NCI-H460 (cell line): ENCODE measurements around the gene HDHD2. TPM values are rescaled to one million over a fixed set of nuclear protein-coding genes. Genes with fewer than 3 reads are reported as not detected.
"Not testable (repeated sequence)": the region's sequence is repeated elsewhere in the genome, so short reads cannot be mapped to it uniquely, and the experiment has no call there.

Source experiments
- DNase-seq: peaks from one replicate; pipeline ENCODE4 v3.0.0-alpha.2; 2016; ENCODE audit warnings: low read depth; ENCODE audit errors: extremely low read depth
- polyA plus RNA-seq: library from polyadenylated mRNA; depleted of rRNA; stranded (reverse); fragments of >200 nt; gene quantifications from 2 replicates; pipeline ENCODE4 v1.2.3, GENCODE V29; 2014; cell fraction: nucleus; rRNA removed
- total RNA-seq: library from RNA; depleted of rRNA; stranded (reverse); fragments of >200 nt; shearing (Covaris generic); gene quantifications from 2 replicates; pipeline ENCODE4 v1.2.3, GENCODE V29; 2014; rRNA removed

HDHD2 gene
- 12.4 and 17.0 TPM in 2 replicates for total RNA-seq
- polyA plus RNA-seq = 16.1 and 25.2 TPM in 2 replicates

DNA sequence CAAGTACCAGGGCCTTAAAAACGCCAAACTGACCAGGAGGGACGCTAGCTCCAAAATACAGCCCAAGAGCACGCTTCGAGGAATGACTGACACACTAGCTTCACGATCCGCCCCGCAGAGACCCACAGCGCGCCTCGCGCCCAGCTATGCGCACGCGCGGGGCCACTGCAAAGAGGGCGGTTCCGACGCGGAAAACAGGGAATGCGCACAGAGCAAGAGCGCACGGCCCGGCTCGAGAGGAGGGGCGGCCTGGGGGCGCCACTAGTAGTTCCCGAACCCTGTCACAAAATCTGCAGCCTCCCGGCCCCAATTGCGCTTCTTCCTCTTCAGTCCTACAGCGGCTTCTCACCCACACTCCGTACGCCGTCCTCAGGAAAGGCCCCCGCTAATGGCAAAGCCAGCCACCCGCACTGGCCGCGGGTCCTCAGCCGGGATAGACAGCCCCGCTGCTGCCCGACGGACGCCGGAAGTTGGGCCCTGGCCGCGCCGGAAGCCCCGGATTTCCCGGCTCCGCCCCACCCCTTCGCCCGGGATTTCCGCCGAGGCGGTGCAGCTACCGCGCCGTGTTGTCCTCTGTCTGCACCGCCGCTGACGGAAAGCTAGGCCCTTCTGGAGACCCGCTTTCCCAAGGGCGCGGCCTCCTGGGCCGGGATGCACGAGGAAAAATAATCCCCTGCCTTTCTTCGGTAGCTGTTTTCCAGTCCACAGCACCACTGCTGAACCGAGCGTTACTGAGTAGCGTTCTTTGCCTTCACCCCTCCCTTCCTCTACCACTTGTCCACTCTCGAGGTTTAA, at the start of gene HDHD2:
Gene HDHD2 (minus strand): TSS at position 472 of the 795 bp plus-strand sequence. CDS start 14,061 bp downstream, outside the sequence.
- DNase-seq = peak; percentile 45

- not testable (repeated sequence) for DNase-seq
Observed at GRCh38 chr18:47195961-47196360, 45.7 kb upstream of the HDHD2 start.

DNA sequence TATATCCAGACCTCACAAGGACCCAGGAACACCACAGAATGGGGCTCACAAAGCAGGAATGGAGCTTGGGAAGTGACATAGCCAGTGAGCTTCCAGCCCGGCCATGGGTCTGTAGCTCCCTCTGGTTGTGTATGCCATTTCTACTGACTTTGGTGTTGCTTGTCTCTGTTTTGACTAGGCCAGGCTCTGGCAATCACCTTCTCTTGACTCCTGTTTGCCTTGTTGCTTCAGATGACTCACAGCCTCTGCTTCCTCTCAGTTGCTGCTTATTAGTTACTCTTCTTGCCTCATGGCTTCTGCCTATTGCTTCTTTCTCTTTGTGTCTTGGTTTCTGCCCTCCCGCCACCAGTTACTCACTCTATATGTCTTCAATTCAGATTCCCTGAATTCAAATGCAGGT, 41.7 kb upstream of the HDHD2 start:
- no peak for DNase-seq

- no peak for DNase-seq
Observed at GRCh38 chr18:47187721-47188120, 37.4 kb upstream of the HDHD2 start.

- DNase-seq = peak; percentile 52
Observed at GRCh38 chr18:47184419-47185050, 34.2 kb upstream of the HDHD2 start.

GRCh38 chr18:47182156-47182555, 31.9 kb upstream of the HDHD2 start:
- not testable (repeated sequence) for DNase-seq

DNA sequence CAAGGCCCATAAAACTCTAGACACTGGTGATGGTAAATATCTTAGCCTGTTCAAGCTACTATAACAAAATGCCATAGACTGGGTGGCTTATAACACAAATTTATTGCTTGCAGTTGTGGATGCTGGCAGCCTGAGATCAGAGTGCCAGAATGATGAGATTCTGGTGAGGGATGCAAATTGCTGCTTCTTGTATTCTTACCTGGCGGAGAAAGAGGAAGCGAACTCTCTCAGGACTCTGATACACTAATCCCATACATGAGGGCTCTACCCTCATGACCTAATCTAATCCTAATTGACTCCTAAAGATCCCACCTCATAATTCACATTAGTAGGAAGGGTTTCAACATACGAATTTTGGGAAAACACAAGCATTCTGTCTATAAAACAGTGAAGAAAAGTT, 30.5 kb upstream of the HDHD2 start:
- DNase-seq = no peak

DNA sequence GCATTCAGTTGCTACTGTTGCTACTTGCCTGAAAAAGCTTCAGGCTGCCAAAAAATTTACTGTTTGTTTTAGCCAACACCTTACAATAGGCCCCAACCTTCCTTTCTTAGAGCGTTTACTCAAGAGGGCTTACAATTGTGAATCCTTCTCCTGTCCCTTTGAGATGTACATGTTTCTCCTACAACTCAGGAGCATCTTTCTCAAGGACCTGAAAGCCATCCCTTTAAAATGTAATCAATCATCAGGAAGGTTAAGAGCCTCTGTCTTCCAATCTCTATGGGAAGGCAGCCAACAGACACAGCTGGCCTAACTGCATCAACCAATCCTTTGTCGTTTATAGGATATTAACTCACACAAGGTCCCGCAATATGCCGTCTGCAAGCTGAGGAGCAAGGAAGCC, 29.2 kb upstream of the HDHD2 start:
- no peak for DNase-seq

GRCh38 chr18:47175898-47176575, 25.7 kb upstream of the HDHD2 start, which contains the start of gene IER3IP1:
TSS of gene IER3IP1 (minus strand) at chr18:47176364. CDS start at chr18:47176277, 87 bp downstream.
- peak; percentile 78 for DNase-seq

GRCh38 chr18:47175283-47175897, 25.1 kb upstream of the HDHD2 start:
- DNase-seq = no peak

DNA sequence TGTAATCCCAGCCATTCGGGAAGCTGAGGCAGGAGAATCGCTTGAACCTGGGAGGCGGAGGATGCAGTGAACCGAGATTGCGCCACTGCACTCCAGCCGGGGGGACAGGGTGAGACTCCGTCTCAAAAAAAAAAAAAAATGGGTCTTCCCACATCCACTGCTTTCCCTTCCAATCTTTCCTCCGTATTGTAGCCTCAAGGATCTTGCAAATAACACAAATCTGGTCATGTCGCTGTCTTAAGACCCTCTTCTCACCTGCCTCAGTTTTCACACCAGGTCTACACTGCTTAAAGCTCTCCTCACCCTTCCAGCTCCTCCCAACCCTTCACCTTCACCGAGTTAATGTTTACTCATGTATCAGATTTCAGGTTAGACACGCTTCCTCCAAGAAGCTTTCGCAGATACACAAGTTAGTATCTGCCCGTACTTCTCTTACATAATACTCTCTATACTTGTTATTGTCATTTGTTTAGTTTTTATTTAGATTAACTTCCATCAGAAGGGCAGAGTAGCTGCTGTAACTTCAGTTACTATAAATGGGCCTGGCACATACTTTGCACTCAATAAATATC, 24.3 kb upstream of the HDHD2 start:
- DNase-seq = no peak

DNA sequence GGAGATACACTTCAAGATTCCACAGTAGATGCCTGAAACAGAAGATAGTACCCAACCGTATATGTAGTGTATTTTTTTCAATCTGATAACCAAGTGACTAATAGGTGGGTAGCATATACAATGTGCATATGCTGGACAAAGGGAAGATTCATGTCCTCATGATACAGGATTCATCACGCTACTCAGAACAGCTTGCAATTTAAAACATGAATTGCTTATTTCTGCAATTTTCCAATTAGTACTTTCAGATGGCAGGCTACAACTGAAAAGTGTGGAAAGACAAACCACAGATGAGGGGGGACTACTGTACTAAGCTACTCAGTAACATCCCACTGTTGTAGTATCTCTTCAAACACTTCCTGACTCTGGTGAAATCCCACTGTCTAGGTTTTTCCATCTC, 22.2 kb upstream of the HDHD2 start:
- DNase-seq = no peak

- no peak for DNase-seq
Observed at GRCh38 chr18:47168913-47169312, 18.6 kb upstream of the HDHD2 start.

DNA sequence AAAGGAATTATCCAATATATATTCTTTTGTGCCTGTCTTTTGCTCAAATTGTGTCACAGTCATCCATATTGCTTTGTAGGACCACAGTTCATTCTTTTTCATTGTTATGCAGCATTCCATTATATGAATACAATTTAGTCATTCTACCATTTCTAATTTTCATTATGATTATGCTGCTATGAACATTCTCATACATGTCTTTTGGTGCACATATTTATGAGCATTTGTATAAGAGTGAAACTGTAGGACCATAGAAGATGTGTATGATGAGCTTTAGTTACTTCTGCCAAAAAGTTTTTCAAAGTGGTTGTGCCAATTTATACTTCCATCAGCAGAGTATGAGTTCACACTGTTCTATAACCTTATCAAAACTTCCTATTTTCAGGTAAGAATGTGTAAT, 18.2 kb upstream of the HDHD2 start:
- no peak for DNase-seq

DNA sequence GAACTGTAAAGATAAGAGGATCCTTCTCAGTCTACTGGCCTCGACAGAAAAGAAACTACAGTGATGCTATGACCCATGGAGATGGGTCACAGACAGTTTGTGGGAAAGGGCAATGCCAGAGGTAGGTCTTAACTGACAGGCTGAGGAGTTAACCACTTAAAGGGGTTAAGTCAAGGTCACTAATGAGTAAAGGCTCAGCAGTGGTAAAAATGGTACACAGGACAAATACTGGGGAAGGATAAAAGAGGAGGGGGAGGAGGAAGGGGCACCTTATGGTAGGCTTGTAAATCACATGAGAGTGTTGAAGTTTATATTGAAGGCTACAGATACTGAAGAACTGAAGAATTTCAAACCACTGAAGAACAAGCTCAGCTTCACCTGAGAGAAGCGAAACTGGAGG, 16.0 kb upstream of the HDHD2 start:
- DNase-seq = no peak

DNA sequence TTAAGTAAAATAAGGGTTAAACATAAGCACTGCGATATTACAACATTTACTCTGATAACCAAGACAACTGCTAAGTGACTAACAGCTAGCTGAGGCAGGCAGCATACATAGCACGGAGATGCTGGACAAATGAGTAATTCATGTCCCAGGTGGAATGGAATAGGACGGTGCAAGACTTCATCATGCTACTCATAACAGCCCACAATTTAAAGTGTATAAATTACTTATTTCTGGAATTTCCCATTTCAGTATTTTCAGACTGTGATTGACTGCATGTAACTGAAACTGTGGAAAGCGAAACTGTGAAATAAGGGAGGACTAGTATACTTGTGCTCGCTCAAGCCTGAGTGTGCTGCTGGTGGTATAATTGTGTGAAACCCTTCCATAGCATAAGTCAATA, 12.9 kb upstream of the HDHD2 start:
- DNase-seq = no peak

- no peak for DNase-seq
Observed at GRCh38 chr18:47160256-47160655, 10.0 kb upstream of the HDHD2 start.

DNA sequence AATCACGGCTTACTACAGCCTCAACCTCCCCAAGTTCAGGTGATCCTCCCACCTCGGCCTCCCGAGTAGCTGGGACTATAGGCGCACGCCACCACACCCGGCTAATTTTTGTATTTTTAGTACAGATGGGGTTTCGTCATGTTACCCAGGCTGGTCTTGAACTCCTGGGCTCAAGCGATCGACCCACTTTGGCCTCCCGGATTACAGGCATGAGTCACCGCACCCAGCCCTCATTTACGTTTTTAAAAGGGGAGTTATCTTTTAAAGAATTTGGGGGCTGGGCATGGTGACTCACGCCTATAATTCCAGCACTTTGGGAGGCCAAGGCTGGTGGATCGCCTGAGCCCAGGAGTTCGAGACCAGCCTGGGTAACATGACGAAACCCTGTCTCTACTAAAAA, 8.1 kb upstream of the HDHD2 start:
- DNase-seq = not testable (repeated sequence)

- DNase-seq = no peak
Observed at GRCh38 chr18:47151439-47151838, 1.1 kb upstream of the HDHD2 start.

DNA sequence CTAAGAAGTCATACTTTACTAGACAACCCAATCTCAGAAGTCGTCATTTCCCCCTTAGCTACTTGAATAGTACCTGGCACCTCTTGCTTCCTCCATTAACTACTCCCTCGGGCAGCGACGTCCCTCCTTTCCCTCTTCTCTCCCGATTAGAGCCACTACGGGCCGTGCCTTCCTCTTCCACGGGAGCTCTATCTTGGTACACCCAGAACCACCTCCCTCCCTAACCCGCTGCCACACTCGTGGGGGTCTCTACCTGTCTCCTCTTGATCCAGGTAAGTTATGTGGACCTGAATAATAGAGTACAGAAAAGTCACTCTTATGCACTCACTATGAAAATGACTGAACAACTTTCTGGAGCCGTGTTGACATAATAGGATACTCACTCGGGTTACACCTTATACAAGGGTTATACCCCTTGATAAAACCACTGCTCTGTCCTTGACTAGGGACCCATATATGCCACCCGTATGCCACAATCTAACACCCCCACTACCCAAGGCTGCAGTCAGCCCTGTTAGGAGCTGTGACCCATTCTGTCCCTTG, 595 bp upstream of the HDHD2 start:
- DNase-seq = no peak
